Ramos (cell line): ENCODE measurements around the gene PPP1CC.
"Not testable (repeated sequence)": the region's sequence is repeated elsewhere in the genome, so short reads cannot be mapped to it uniquely, and the experiment has no call there.

Experiments used
- in situ Hi-C: fragments of 300-500 bp; cut with MboI; formaldehyde crosslinking; loops from one replicate; pipeline ENCODE4 v1.14.3; 2022; ENCODE audit warnings: low sequenced_read_pairs; ENCODE audit not compliant: unreplicated experiment

The PPP1CC gene

DNA sequence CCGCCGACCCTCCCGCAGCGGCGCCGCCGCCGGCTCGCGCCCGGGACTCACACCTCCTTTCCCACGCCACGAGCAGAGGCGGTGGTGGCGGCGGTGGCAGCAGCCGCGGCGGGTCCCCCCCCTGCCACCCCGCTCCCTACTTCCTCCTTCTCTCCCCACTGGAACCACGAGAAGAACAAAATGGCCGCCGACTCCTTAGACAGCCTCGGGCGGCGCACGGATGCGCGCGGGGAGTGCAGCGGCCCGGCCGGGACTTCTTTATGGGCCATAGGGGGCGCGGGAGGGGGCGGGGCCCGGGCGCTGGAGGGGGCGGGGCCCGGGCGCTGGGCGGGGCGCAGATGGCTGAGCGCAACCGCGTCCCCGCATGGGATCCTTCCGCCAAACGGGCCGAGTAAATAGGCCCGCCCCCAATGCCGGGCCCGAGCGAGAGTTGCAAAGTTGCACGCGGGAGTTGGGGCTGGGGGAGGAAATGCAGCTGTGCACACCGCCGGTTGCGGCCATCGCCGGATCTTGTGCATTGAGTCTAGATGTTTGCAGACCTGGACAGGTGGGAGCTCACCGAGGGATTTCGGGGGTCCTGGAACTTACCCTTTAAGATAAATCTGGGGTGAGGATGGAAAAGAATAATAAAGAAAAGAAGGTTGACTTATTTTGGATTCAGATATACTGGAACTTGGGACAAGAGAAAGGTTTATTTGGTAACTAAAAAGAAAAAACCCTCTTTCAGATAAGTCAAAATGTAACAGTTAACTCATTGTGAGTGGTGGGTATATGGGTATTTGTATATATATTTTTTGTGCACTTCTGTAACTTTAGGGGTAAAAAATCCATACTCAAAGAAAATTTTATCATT lies at the start of gene PPP1CC:
PPP1CC (minus strand) TSS at position 174 of the 853 bp plus-strand sequence. CDS start 184 bp downstream, outside the sequence.
- in situ Hi-C loops = no loop called here

DNA sequence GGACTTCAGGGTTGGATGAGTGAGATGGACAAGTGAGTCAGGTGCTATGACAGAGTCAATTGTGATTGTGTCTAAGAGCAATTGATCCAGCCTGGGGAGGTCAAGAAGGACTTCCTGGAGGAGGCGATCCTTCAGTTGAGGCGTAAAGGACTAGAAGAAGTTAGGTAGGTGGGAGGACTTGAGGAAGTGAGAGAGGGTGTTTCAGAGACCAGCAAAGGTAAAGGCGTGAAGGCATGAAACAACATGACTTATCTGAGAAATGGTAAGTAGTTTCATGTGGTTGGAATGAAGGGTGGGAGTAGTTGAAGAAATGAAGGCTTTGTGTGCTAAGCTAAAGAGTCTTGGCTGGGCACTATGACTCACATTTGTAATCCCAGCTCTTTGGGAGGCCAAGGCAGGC lies 48.9 kb upstream of the PPP1CC start:
- in situ Hi-C loops = no loop called here

DNA sequence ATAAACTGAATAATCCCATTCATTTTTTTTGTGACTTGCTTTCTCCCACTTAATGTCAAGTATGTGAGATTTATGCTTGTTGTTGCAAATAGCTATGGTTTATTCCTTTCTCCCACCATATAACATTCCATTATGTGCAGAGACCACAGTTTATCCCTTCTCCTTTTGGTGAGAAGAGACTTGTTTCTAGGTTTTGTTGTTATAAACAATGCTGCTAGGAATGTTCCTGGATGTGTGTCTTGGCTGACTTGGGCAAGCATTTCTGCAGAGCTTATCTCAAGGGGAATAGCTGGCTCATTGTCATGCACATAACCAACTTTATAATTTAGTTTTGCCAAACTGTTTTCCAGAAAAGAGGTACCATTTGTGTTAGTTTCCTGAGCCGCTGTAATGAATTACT lies 47.6 kb upstream of the PPP1CC start:
- in situ Hi-C loops = no loop called here

DNA sequence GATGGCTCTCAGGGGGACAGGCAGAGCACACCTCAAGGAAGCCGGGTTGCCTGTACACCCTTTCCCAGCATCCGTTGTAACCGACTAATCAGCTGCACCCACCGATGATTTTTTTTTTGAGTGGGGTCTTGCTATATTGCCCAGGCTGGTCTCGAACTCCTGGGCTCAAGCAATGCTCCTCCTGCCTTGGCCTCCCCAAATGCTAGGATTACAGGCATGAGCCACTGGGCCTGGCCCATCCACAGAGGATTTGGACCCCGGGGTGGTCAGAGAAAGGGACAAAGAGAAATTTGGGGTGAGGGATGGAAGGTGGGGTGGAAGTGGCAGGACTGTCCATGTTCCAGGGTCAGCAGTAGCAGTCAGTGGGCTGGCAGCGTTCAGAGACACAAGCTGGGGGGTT lies 43.3 kb upstream of the PPP1CC start:
- in situ Hi-C loops = no loop called here

DNA sequence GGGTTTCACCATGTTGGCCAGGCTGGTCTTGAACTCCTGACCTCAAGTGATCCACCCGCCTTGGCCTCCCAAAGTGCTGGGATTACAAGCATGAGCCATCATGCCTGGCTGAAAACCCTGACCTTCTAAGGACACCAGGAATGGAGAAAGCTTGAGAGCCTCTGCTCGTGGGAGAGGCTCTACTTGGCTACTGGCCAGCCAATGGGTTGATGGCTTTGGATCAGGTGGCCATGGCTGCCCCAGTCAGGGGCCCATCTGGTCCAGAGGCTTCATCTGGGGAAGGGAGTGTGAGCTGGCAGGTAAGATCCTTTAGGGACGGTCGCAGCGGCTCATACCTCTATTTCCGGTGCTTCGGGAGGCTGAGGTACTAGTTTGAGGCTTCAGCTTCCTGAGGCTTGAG lies 42.5 kb upstream of the PPP1CC start:
- in situ Hi-C loops = no loop called here

DNA sequence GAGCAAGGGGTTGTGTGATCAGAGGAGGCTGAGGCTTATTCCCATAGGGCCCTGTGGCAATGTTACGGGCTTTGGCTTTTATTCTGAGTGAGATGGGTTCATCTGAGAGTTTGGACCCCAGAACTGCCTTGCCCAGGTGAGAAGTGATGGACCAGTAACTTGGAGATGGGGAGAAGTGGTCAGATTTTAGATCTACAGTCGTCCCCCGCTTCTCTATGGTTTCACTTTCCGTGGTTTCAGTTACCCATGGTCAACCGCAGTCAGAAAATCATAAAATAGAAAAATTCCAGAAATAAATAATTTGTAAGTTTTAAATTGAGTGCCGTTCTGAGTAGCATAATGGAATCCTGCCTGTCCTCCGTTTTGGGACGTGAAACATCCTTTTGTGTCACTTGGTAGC lies 40.2 kb upstream of the PPP1CC start:
- in situ Hi-C loops = no loop called here

DNA sequence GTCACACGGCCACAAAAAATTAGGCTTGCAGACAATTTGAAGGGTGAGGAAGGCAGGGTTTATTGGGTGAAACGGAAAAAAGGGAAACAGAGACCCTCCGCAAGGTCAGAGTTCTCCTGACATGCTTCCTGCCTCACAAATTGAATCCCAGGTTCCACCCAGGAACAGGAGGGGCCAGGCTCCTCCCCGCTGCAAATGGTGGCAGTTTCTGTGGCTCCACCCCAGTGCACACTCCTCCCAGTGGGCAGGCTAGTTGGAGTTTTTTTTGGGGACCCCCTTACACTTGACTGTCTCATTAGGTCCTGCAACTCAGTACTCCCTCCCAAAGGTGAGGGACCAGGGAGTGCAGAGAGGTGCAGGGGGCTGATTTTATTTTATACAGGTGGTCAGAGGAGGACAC lies 39.4 kb upstream of the PPP1CC start:
- in situ Hi-C loops = no loop called here

DNA sequence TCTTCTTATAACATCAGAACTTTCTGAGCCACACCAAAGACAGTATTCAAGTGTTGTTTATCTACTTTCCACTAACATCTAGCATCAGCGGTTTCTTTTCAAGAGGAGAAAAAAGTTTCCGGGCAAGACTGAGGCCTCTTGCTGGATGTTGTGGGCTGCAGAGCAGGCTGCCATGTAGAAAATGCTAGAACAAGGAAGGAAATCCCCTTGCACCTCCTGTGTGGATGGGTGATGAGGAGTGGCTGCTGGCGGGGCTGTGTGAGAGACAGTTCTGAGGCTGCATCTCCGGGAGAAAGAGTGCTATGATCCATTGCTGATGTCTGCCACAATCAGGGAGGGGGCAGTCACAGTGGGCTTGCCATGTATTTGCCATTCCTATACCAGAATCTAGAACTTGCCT lies 37.8 kb upstream of the PPP1CC start:
- in situ Hi-C loops = no loop called here

DNA sequence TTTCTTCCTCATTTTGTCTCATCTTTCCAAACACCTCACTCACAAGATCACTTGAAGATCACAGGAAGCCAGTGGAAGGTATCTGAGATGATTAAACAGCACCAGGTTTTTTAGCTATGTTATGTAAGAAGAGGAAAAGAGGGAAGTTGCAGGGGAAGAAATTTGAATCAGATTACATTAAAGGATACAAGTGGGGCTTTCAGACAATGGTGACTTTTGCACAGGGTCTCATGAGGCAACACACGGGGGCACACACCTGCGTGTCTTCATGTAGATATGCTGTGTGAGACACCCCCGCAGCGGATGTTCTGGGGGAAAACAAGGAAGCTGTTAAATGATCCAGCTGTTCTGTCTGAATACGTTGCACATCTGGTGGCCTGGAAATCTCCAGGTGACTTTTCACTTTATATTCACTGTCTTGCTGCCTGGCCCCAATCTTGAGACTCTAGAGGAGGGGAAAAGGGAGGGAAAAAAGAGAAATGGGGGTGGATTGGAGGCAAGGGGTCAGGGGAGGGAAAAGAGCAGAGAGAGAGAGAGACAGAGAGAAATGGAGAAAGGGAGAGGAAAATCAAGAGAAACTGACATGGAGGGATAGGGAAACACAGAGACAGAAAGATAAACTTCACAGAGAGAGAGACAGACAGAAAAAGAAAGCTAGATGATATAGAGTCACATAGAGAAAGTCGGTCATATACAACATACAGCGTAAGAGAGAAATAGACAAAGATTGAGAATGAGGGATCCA lies 36.3 kb upstream of the PPP1CC start:
- in situ Hi-C loops = no loop called here

DNA sequence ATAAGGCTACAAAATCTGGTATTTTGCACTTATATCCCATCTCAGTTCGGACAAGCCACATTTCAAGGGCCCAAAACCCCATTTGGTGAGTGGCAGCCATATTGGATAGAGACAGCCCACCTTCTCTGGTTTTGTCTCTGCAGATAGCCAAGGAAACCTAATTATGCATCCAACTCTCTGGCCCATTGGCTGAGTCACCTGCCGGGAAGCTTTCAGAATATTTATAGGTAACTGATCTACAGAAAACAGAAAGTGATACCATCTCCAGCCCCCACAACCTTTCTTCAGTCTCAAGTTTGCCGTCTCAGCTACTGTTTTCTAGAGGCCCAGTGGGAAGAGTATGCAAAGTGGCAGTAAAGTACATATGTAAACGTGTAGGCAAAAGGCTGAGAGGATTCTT lies 33.7 kb upstream of the PPP1CC start:
- in situ Hi-C loops = no loop called here

DNA sequence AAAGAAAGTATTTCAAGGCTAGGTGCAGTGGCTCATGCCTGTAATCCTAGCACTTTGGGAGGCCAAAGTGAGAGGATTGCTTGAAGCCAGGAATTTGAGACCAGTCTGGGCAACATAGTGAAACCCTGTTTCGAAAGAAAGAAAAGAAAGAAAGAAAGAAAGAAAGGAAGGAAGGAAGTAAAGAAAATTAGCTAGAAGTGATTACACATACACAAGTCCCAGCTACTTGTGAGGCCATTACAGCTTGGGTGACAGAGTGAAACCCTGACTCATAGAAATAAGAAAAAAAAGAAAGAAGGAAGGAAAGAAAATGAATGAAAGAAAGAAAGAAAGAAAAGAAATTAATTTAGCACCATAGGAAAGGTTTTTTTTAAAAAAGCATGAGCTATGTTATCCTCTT lies 33.3 kb upstream of the PPP1CC start:
- in situ Hi-C loops = no loop called here

DNA sequence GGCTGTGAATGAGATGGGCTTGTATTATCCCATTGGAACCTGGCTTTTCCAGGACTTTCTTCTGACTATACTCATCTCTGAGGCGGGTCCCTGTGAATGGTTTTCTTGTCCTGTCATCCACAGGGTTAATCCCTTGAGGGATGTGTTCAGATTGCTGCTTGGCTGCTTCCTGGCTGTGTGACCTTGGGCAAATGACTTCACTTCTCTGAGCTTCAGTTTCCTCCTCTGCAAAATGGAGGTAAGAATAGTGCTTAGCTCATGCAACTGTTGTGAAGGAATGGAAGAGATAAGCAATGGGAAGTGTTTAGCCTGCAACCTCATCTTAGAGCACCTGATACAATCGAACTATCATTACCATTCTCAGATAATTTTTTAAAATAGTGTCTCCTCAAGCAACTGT lies 32.1 kb upstream of the PPP1CC start:
- in situ Hi-C loops = no loop called here

DNA sequence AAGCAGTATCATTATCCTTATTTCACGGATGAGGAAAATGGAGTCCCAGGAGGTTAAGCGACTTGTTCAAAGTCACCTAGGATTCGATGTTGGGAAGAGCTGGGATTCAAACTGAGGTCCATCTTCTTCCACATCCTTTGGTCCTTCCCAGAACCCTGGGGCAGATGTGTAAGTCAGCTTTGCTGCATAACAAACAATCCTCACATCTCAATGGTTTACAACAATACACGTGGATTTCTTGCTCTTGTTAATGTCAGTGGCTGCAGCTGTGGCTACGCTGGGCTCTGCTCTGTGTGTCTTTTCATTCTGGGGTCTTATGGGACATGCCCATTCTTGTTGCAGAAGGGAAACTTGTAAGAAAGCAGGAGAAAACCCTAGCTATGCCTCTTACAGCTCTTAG lies 26.3 kb upstream of the PPP1CC start:
- in situ Hi-C loops = no loop called here

DNA sequence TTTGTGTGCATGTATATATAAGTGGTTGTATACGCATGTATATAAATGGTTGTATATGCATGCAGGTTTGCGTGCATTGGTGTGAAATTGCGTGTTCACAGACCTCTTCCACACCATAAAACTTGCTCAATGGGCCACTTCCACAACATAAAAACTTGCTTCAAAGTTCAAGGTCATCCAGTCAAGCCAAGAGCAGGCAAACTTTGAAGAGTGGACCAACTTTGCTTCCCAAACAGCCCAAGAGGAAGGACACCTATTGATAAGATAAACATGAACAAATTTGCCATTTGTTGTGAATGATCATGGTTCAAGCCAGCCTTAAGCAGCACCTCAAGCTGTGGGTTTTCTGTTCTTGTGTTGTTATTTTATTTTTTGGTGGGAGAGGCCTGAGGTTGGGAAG lies 25.2 kb upstream of the PPP1CC start:
- in situ Hi-C loops = no loop called here

DNA sequence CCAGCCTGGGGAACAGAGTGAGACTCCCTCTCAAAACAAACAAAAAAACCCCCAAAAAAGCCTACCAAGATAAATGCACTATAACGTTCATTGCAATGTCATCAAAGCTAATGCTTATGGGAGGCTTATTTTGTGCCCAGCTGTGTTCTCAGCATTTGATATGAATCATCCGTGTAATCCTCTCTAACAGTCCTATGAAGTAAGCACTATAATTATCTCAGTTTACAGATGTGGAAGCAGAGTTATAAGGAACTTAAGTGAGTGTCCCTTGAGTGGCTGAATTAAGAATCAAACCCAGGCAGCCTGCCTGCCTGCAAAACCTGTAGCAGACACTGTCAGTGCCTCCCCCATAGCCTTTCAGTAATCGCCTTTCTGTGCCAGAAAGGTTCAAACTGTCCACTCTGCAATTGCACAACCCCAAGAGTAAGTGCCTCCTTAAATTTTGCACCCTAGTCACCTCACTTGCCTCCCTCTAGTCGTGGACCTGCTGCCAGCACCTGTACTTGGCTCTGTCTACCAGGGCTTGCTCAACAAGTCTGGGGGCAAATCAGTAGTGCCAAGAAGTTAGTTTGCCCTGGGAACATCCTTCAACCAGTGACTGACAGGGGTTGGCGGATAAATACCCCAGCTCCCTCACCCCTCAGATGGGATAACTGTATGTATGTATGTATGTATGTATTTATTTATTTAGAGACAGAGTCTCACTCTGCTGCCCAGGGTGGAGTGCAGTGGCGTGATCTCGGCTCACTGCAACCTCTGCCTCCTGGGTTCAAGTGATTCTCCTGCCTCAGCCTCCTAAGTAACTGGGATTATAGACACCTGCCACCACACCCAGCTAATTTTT lies 23.8 kb upstream of the PPP1CC start:
- in situ Hi-C loops = no loop called here

DNA sequence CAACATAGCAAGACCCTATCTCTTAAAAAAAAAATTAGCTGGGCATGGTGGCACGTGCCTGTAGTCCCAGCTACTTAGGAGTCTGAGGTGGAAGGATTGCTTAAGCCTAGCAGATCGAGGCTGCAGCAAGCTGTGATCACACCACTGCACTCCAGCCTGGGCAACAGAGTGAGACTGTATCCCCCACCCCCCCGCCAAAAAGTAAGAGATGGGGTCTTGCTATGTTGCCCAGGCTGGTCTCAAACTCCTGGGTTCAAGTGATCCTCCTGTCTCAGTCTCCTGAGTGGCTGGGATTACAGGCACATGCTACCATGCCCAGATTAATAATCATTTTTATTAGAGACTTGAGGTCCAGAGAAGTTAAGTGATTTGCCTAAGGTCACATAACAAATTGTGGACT lies 22.9 kb upstream of the PPP1CC start:
- in situ Hi-C loops = not testable (repeated sequence)

DNA sequence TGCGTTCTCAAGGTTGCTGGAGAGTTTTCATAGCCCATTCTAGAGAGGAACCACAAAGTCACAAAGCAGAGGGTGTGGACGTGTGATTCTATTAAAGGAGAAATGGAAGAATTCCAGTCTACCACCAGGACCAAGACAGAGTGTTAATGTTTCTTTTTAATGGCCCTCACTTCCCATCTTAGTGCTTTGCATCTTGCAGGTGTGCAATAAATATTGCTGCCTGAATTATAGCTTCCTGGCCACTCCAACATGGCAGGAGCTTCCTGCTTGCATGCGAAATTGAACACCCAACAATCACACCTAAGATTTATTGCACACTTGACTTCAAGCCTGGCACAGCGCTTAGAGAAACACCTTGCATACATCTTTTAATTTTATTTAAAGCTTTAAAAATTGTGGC lies 22.4 kb upstream of the PPP1CC start:
- in situ Hi-C loops = no loop called here

DNA sequence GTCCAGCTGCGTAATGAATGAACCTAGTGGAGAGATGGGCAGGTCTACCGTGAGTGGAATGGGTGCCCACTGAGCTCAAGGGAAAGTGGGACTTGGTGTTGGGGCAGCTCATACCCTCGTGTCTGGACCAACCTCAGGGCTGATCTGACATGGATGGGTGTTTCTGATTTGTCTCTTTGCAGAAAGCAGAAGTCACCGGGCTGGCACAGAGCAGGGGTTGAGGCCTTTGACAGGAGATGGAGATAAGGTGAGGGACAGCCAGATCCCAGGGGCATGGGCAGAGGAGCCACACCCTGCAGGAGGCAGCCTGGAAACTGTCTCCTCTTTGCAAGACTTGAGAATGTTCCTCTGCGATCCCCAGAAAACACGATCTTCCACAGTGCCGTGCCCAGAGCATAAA lies 20.9 kb upstream of the PPP1CC start:
- in situ Hi-C loops = no loop called here

DNA sequence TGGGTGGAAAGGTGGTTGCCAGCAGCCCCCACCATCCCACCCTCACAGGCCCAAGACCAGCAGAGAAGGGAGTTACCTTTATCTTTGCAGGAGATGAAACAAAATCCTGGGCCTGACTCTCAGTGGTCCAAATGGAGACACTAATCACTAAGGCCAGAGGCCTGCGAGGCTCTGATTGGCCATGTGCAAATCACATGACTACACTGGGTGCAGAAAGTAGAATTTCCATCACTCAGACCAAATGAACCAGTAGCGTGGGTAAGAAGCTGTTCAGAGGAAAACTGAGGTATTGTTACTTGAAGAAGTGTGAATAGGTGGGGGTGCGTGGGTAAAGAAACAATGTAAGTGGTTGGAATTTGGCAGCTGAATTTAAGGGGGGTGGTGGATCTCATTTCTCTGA lies 20.2 kb upstream of the PPP1CC start:
- in situ Hi-C loops = no loop called here

DNA sequence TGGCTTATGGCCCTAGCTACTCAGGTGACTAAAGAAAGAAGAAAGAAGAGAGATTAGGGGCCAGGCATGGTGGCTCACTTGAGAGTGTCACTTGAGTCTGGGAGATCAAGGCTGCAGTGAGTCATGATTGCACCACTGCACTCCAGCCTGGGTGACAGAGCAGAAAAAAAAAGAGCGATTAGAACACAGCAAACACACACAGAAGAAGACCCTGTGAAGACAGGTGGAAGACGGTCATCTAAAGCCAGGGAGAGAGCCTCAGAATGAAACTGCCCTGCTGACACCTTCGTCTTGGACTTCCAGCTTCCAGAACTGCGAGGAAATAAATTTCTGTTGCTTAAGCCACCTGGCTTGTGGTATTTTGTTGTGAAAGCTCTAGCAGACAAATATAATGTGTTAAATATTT lies 17.5 kb upstream of the PPP1CC start:
- in situ Hi-C loops = no loop called here

DNA sequence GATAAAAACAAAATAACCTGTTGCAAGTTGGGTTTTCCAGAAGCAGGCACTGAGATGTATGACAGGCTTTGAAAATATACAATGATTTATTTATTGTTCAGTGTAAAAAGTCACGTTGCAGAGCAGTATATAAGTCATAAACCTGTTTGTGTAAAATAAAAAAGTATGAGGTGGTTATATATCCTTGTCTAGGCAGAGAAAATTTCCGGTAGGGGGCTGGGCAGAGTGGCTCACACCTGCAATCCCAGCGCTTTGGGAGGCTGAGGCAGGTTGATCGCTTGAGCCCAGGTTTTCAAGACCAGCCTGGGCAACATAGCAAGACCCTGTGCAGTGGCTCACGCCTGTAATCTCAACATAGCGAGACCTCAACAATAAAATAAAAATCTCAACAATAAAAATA lies 16.2 kb upstream of the PPP1CC start:
- in situ Hi-C loops = no loop called here
